ENCODE data around the gene GMDS.

DNA sequence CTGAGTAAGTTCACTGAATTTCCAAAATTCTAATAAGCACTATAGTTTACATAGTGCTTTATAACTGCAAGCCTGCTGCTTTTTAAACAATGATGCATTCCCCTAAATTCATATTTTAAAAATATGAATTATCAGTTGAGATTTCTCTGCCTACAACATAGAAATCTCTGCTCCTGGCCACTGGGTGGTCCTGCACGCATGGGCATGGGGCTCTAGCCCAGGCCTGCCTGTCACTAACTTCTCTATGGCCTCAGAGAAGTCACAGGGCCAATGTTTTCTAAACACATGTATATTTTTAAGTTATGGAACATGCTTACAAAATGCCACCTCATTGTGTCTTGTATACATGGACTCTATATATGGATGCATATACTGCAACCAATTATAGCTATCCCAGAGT is 424.7 kb downstream of the GMDS start:
- TF ChIP-seq, protein P1, sequence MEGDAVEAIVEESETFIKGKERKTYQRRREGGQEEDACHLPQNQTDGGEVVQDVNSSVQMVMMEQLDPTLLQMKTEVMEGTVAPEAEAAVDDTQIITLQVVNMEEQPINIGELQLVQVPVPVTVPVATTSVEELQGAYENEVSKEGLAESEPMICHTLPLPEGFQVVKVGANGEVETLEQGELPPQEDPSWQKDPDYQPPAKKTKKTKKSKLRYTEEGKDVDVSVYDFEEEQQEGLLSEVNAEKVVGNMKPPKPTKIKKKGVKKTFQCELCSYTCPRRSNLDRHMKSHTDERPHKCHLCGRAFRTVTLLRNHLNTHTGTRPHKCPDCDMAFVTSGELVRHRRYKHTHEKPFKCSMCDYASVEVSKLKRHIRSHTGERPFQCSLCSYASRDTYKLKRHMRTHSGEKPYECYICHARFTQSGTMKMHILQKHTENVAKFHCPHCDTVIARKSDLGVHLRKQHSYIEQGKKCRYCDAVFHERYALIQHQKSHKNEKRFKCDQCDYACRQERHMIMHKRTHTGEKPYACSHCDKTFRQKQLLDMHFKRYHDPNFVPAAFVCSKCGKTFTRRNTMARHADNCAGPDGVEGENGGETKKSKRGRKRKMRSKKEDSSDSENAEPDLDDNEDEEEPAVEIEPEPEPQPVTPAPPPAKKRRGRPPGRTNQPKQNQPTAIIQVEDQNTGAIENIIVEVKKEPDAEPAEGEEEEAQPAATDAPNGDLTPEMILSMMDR (IDR thresholded peaks at IDR 0.05) = no peak
- TF ChIP-seq POLR2A (IDR thresholded peaks at IDR 0.05) = no peak

Measured in heart left ventricle (tissue), 13 donors.